HepG2 (cell line): ENCODE measurements around the gene LRRFIP2. TPM values are rescaled to one million over a fixed set of nuclear protein-coding genes. Genes with fewer than 3 reads are reported as not detected.

ENCODE experiments used
- CREBL2 ChIP-seq: sonication (generic); formaldehyde crosslinking; IDR thresholded peaks from 2 replicates; pipeline ENCODE4 v1.8.1; 2023; ENCODE audit warnings: missing genetic modification reagents, mild to moderate bottlenecking, borderline replicate concordance
- FUBP1 ChIP-seq: sonication (generic); formaldehyde crosslinking; IDR thresholded peaks from 2 replicates; pipeline ENCODE4 v1.5.1; 2020; ENCODE audit warnings: missing genetic modification reagents, mild to moderate bottlenecking, borderline replicate concordance
- HNF4A ChIP-seq: sonication (generic); formaldehyde crosslinking; IDR thresholded peaks from 2 replicates; pipeline ENCODE4 v1.4.0; 2020; ENCODE audit warnings: missing genetic modification reagents
- MAZ ChIP-seq, 2 experiments: sonication (generic) in 1 of 2; formaldehyde crosslinking in 1 of 2; IDR thresholded peaks; 2 replicates each; pipeline versions ENCODE4 v1.5.0 to v1.6.1; 2012 to 2020; ENCODE audit warnings: low read depth in 2 of 2, mild to moderate bottlenecking in 2 of 2, borderline replicate concordance in 1 of 2, improper control_type of control experiment in 1 of 2, low read length in 1 of 2, missing genetic modification reagents in 1 of 2, moderate library complexity in 1 of 2
- MTF2 ChIP-seq: sonication (generic); formaldehyde crosslinking; IDR thresholded peaks from 2 replicates; pipeline ENCODE4 v1.5.0; 2020; ENCODE audit warnings: missing genetic modification reagents, borderline replicate concordance
- NCOR1 ChIP-seq: fragments of 200-600 bp; sonication (generic); IDR thresholded peaks from 2 replicates; pipeline ENCODE4 v1.7.0; 2017; ENCODE audit warnings: antibody characterized with exemption, low read length, borderline replicate concordance
- ZBTB10 ChIP-seq: sonication (generic); formaldehyde crosslinking; IDR thresholded peaks from 2 replicates; pipeline ENCODE4 v1.4.0; 2020; ENCODE audit warnings: missing genetic modification reagents, borderline replicate concordance
- ZNF230 ChIP-seq: sonication (generic); formaldehyde crosslinking; IDR thresholded peaks from 2 replicates; pipeline ENCODE4 v1.4.0; 2020; ENCODE audit warnings: mild to moderate bottlenecking, missing genetic modification reagents
- ZNF235 ChIP-seq: sonication (generic); formaldehyde crosslinking; IDR thresholded peaks from 2 replicates; pipeline ENCODE4 v1.8.1; 2023; ENCODE audit warnings: mild to moderate bottlenecking, missing genetic modification reagents, borderline replicate concordance
- ZNF564 ChIP-seq: sonication (generic); formaldehyde crosslinking; IDR thresholded peaks from 2 replicates; pipeline ENCODE4 v1.8.1; 2023; ENCODE audit warnings: mild to moderate bottlenecking, missing genetic modification reagents
- polyA plus RNA-seq, 8 experiments: library from polyadenylated mRNA; depleted of rRNA in 3 of 8; stranded (reverse) in 7 of 8; unstranded in 1 of 8; fragments of >200 nt; fragmentation: Illumina TruSeq in 4 of 8; extraction: Trizol in 4 of 8; gene quantifications; 2 replicates each; pipeline versions ENCODE4 v1.2.1 to v1.2.3, GENCODE V29; 2011 to 2016; ENCODE audit warnings: low read depth in 4 of 8, missing spikeins in 1 of 8, mixed read lengths in 1 of 8; ENCODE audit not compliant: insufficient read depth in 1 of 8
- total RNA-seq, 5 experiments: library from RNA; depleted of rRNA; stranded (reverse); fragments of >200 nt; fragmentation: Illumina TruSeq; extraction: Trizol; gene quantifications; 2 replicates each; pipeline ENCODE4 v1.2.3, GENCODE V29; 2016; ENCODE audit warnings: low read depth in 1 of 5

LRRFIP2 gene
- total and polyA plus RNA-seq, 2 of the 13 experiments (the other 11 are each of a cell fraction or from before 2014, with no cell fraction given), result 13.5 to 32.2 TPM

GRCh38 chr3:37173806-37174205 lies 576 bp downstream of the LRRFIP2 start (continued):
- no peak for TF ChIP-seq ZNF230
- TF ChIP-seq HNF4A (CRISPR knock-in tag), result no peak
- no peak for TF ChIP-seq CREBL2 (CRISPR knock-in tag)
- TF ChIP-seq ZNF235 (CRISPR knock-in tag), result no peak
- no peak for TF ChIP-seq ZBTB10 (CRISPR knock-in tag)
- no peak for TF ChIP-seq FUBP1 (CRISPR knock-in tag)
- no peak for TF ChIP-seq MTF2 (CRISPR knock-in tag)
- no peak for TF ChIP-seq ZNF564 (CRISPR knock-in tag)
- TF ChIP-seq NCOR1, result no peak
- no peak for TF ChIP-seq MAZ (IDR thresholded peaks at IDR 0.05; ENCODE audit: borderline replicate concordance, low read depth, low read length)
- no peak for TF ChIP-seq MAZ (CRISPR knock-in tag; IDR thresholded peaks at IDR 0.05; ENCODE audit: low read depth)
